Stimulated activated CD4-positive, alpha-beta T cell treated with anti-CD3 and anti-CD28 coated beads, Interleukin-15, amount 100 ng/mL, for 24 hours (primary cell): ENCODE data around the gene FRYL.
"Not testable (repeated sequence)": the region's sequence is repeated elsewhere in the genome, so short reads cannot be mapped to it uniquely, and the experiment has no call there.

Experiments used
- DNase-seq: peaks from one replicate; pipeline ENCODE4 v3.0.0-alpha.2; 2020

The FRYL gene

GRCh38 chr4:48694824-48695223 is 85.3 kb downstream of the FRYL start:
- no peak for DNase-seq

- no peak for DNase-seq
These were observed 86.1 kb downstream of the FRYL start for GRCh38 chr4:48693856-48694574.

- DNase-seq: no peak
These were observed 87.2 kb downstream of the FRYL start for GRCh38 chr4:48692897-48693296.

GRCh38 chr4:48692044-48692443 is 88.0 kb downstream of the FRYL start:
- DNase-seq: no peak

GRCh38 chr4:48688953-48689352 is 91.1 kb downstream of the FRYL start:
- DNase-seq: no peak

- DNase-seq: no peak
These were observed 92.6 kb downstream of the FRYL start for GRCh38 chr4:48687313-48688051.

- DNase-seq: no peak
These were observed 93.7 kb downstream of the FRYL start for GRCh38 chr4:48686369-48686768.

- DNase-seq: no peak
These were observed 96.1 kb downstream of the FRYL start for GRCh38 chr4:48683784-48684666.

- DNase-seq: not testable (repeated sequence)
These were observed 97.2 kb downstream of the FRYL start for GRCh38 chr4:48682870-48683269.

GRCh38 chr4:48681856-48682255 is 98.2 kb downstream of the FRYL start:
- DNase-seq: no peak

GRCh38 chr4:48680848-48681568 is 99.1 kb downstream of the FRYL start:
- DNase-seq: no peak

GRCh38 chr4:48673537-48673936 is 106.5 kb downstream of the FRYL start:
- DNase-seq: no peak

- DNase-seq: no peak
These were observed 109.5 kb downstream of the FRYL start for GRCh38 chr4:48670587-48670986.

- no peak for DNase-seq
These were observed 111.0 kb downstream of the FRYL start for GRCh38 chr4:48669086-48669485.

- DNase-seq: no peak
These were observed 111.6 kb downstream of the FRYL start for GRCh38 chr4:48668254-48669017.

- DNase-seq: no peak
These were observed 112.9 kb downstream of the FRYL start for GRCh38 chr4:48667148-48667547.

GRCh38 chr4:48665555-48666186 is 114.4 kb downstream of the FRYL start:
- no peak for DNase-seq

- DNase-seq: no peak
These were observed 115.1 kb downstream of the FRYL start for GRCh38 chr4:48664938-48665337.

GRCh38 chr4:48661391-48661790 is 118.7 kb downstream of the FRYL start:
- DNase-seq: no peak

GRCh38 chr4:48660347-48660746 is 119.7 kb downstream of the FRYL start:
- no peak for DNase-seq

GRCh38 chr4:48654015-48654664 is 125.9 kb downstream of the FRYL start:
- DNase-seq: no peak
